Measurements from ENCODE around the gene OR10G8. TPM values are rescaled to one million over a fixed set of nuclear protein-coding genes. Genes with fewer than 3 reads are reported as not detected.
A peak's percentile ranks its signal among the peaks of the same experiment; 100 is the strongest.

OR10G8 gene
- total RNA-seq, 3 donors from 2014 or later (not counting 1 experiment from before 2014, with no cell fraction given) = not detected

GRCh38 chr11:124071623-124071948 is 45.0 kb downstream of the OR10G8 start:
- Mint-ChIP-seq H3K27ac (no peak overlapping the region), H3K9me3 (no peaks in the 10 kb centered on the region), H3K36me3 (no peaks in the 10 kb centered on the region), H3K4me1 (peaks cover 12 to 18% of the 10 kb centered on the region in 2 donors), H3K4me3 (no peak overlapping the region), H3K27me3 (ENCODE audit: low read depth in 2 of 2) (peaks cover 25 to 50% of the 10 kb centered on the region in 2 donors)
- intact Hi-C loops (cut with micrococcal nuclease) = loop anchor here (1.0 kb wide), 1 partner anchor 124 kb away; no protein-coding TSS in a partner anchor
- no peak for ATAC-seq
- Histone ChIP-seq H3K4me3 (ENCODE audit: low read length) (no peak overlapping the region), H3K36me3 (ENCODE audit: control insufficient read depth, insufficient read depth, low read length) (no peaks in the 10 kb centered on the region), H3K27ac (ENCODE audit: low read length) (no peak overlapping the region), H3K9me3 (ENCODE audit: control insufficient read depth, insufficient read depth, low read length) (no peaks in the 10 kb centered on the region), H3K4me1 (ENCODE audit: control insufficient read depth, insufficient read depth, low read length) (peaks cover 21% of the 10 kb centered on the region), H3K27me3 (ENCODE audit: control insufficient read depth, insufficient read depth, low read length) (no peaks in the 10 kb centered on the region)
- 91% methylated on average over 4 of the region's 4 CpGs for WGBS (ENCODE audit: insufficient coverage)
- peak; percentile 59 for TF ChIP-seq CTCF (IDR thresholded peaks at IDR 0.05)
- DNase-seq = peak in 1 of 2 donors; percentile 2

GRCh38 chr11:124072147-124072546 is 45.5 kb downstream of the OR10G8 start:
- Mint-ChIP-seq H3K27me3 (ENCODE audit: low read depth in 2 of 2) (peaks cover 28 to 50% of the 10 kb centered on the region in 2 donors), H3K27ac (no peak overlapping the region)
- no peak for TF ChIP-seq CTCF (IDR thresholded peaks at IDR 0.05)

GRCh38 chr11:124074554-124074953 is 48.0 kb downstream of the OR10G8 start:
- Mint-ChIP-seq H3K27ac (no peak overlapping the region), H3K9me3 (no peaks in the 10 kb centered on the region), H3K4me3 (peak overlapping the region; percentile 35), H3K27me3 (ENCODE audit: low read depth in 2 of 2) (peaks cover 22 to 32% of the 10 kb centered on the region in 2 donors), H3K36me3 (no peaks in the 10 kb centered on the region), H3K4me1 (peaks cover 14 to 19% of the 10 kb centered on the region in 2 donors)
- TF ChIP-seq CTCF (IDR thresholded peaks at IDR 0.05) = no peak
- Histone ChIP-seq H3K4me3 (ENCODE audit: low read length) (no peak overlapping the region), H3K9me3 (ENCODE audit: control insufficient read depth, insufficient read depth, low read length) (no peaks in the 10 kb centered on the region), H3K4me1 (ENCODE audit: control insufficient read depth, insufficient read depth, low read length) (peaks cover 17% of the 10 kb centered on the region), H3K27ac (ENCODE audit: low read length) (no peak overlapping the region), H3K27me3 (ENCODE audit: control insufficient read depth, insufficient read depth, low read length) (no peaks in the 10 kb centered on the region), H3K36me3 (ENCODE audit: control insufficient read depth, insufficient read depth, low read length) (no peaks in the 10 kb centered on the region)
- intact Hi-C loops (cut with micrococcal nuclease) = no loop called here
- 93% methylated on average over 5 of the region's 5 CpGs for WGBS (ENCODE audit: insufficient coverage)
- no peak for ATAC-seq
- no peak for DNase-seq

More at GRCh38 chr11:124072147-124072546, 45.5 kb downstream of the OR10G8 start:
- no peaks in the 10 kb centered on the region for H3K36me3 Mint-ChIP-seq
- H3K27ac ChIP-seq (ENCODE audit: low read length) = no peak overlapping the region
- no peak overlapping the region for H3K4me3 ChIP-seq (ENCODE audit: low read length)
- no peaks in the 10 kb centered on the region for H3K36me3 ChIP-seq (ENCODE audit: control insufficient read depth, insufficient read depth, low read length)
- intact Hi-C loops (cut with micrococcal nuclease) = no loop called here
- WGBS (ENCODE audit: insufficient coverage) = 91% methylated on average over 6 of the region's 8 CpGs
- H3K27me3 ChIP-seq (ENCODE audit: control insufficient read depth, insufficient read depth, low read length) = no peaks in the 10 kb centered on the region
- H3K9me3 Mint-ChIP-seq = no peaks in the 10 kb centered on the region
- DNase-seq (no peak), ATAC-seq (no peak)
- no peak overlapping the region for H3K4me3 Mint-ChIP-seq
- H3K9me3 ChIP-seq (ENCODE audit: control insufficient read depth, insufficient read depth, low read length) = no peaks in the 10 kb centered on the region
- H3K4me1 Mint-ChIP-seq = peaks cover 14 to 19% of the 10 kb centered on the region in 2 donors
- peaks cover 21% of the 10 kb centered on the region for H3K4me1 ChIP-seq (ENCODE audit: control insufficient read depth, insufficient read depth, low read length)

GRCh38 chr11:124075492-124075840 is 48.9 kb downstream of the OR10G8 start:
- Mint-ChIP-seq H3K36me3 (no peaks in the 10 kb centered on the region), H3K9me3 (no peaks in the 10 kb centered on the region), H3K4me3 (no peak overlapping the region), H3K4me1 (peaks cover 14 to 17% of the 10 kb centered on the region in 2 donors), H3K27me3 (ENCODE audit: low read depth in 2 of 2) (peaks cover 21 to 27% of the 10 kb centered on the region in 2 donors), H3K27ac (no peak overlapping the region)
- intact Hi-C loops (cut with micrococcal nuclease) = no loop called here
- no peak overlapping the region for H3K27ac ChIP-seq (ENCODE audit: low read length)
- WGBS (ENCODE audit: insufficient coverage) = 92% methylated on average over 6 of the region's 6 CpGs
- no peaks in the 10 kb centered on the region for H3K36me3 ChIP-seq (ENCODE audit: control insufficient read depth, insufficient read depth, low read length)
- H3K4me3 ChIP-seq (ENCODE audit: low read length) = no peak overlapping the region
- H3K4me1 ChIP-seq (ENCODE audit: control insufficient read depth, insufficient read depth, low read length) = peaks cover 11% of the 10 kb centered on the region
- H3K9me3 ChIP-seq (ENCODE audit: control insufficient read depth, insufficient read depth, low read length) = no peaks in the 10 kb centered on the region
- ATAC-seq (no peak), DNase-seq (no peak)
- TF ChIP-seq CTCF (IDR thresholded peaks at IDR 0.05) = no peak
- H3K27me3 ChIP-seq (ENCODE audit: control insufficient read depth, insufficient read depth, low read length) = no peaks in the 10 kb centered on the region

Measured in natural killer cell (primary cell).